HepG2 (cell line): Measurements from ENCODE around the gene DOK4. TPM values are rescaled to one million over a fixed set of nuclear protein-coding genes. Genes with fewer than 3 reads are reported as not detected.

Source experiments
- ASH2L ChIP-seq: fragments of 300-600, 200-600 bp; sonication (generic); IDR thresholded peaks from 2 replicates; pipeline ENCODE4 v1.7.0; 2017; ENCODE audit warnings: low read depth, mild to moderate bottlenecking, moderate library complexity, mixed read lengths, low read length; ENCODE audit not compliant: insufficient read length
- CENPBD1 ChIP-seq: sonication (generic); formaldehyde crosslinking; IDR thresholded peaks from 2 replicates; pipeline ENCODE4 v1.8.0; 2022; ENCODE audit warnings: missing genetic modification reagents, low read depth, mild to moderate bottlenecking, borderline replicate concordance
- ERF ChIP-seq: IDR thresholded peaks from 2 replicates; pipeline ENCODE4 v1.6.1; 2018; ENCODE audit warnings: missing biosample characterization, missing genetic modification reagents
- ETV5 ChIP-seq: IDR thresholded peaks from 2 replicates; pipeline ENCODE4 v1.6.1; 2018; ENCODE audit warnings: missing biosample characterization, missing genetic modification reagents, inconsistent platforms, borderline replicate concordance
- EZH2 ChIP-seq: conservative IDR thresholded peaks from 2 replicates; pipeline ENCODE4 v1.6.1; 2012; ENCODE audit warnings: mild to moderate bottlenecking, low read depth, low read length, moderate library complexity
- FOXJ3 ChIP-seq: sonication (generic); formaldehyde crosslinking; IDR thresholded peaks from 2 replicates; pipeline ENCODE4 v1.4.0; 2020; ENCODE audit warnings: missing genetic modification reagents, mild to moderate bottlenecking, borderline replicate concordance
- KDM2A ChIP-seq: sonication (generic); formaldehyde crosslinking; IDR thresholded peaks from 2 replicates; pipeline ENCODE4 v1.4.0; 2020; ENCODE audit warnings: low read depth, missing genetic modification reagents, borderline replicate concordance
- MLLT10 ChIP-seq: sonication (generic); formaldehyde crosslinking; IDR thresholded peaks from 2 replicates; pipeline ENCODE4 v1.4.0; 2020; ENCODE audit warnings: missing genetic modification reagents
- MTF1 ChIP-seq: sonication (generic); formaldehyde crosslinking; IDR thresholded peaks from 2 replicates; pipeline ENCODE4 v1.5.0; 2020; ENCODE audit warnings: missing genetic modification reagents
- PAWR ChIP-seq: sonication (generic); formaldehyde crosslinking; IDR thresholded peaks from 2 replicates; pipeline ENCODE4 v1.4.0; 2020; ENCODE audit warnings: missing genetic modification reagents, mild to moderate bottlenecking, borderline replicate concordance
- PRDM15 ChIP-seq: sonication (generic); formaldehyde crosslinking; IDR thresholded peaks from 2 replicates; pipeline ENCODE4 v1.4.0; 2020; ENCODE audit warnings: missing genetic modification reagents
- SRSF4 ChIP-seq: fragments of 200-400 bp; formaldehyde crosslinking; IDR thresholded peaks from one replicate; pipeline ENCODE4 v1.6.1; 2018; ENCODE audit warnings: mild to moderate bottlenecking, low read depth, low read length, moderate library complexity; ENCODE audit not compliant: poor library complexity, severe bottlenecking
- TEAD3 ChIP-seq: optimal IDR thresholded peaks from 2 replicates; pipeline ENCODE3; 2016; ENCODE audit warnings: borderline replicate concordance
- ZBTB4 ChIP-seq: sonication (generic); formaldehyde crosslinking; IDR thresholded peaks from 2 replicates; pipeline ENCODE4 v1.4.0; 2020; ENCODE audit warnings: missing genetic modification reagents, mild to moderate bottlenecking, borderline replicate concordance
- ZEB1 ChIP-seq: IDR thresholded peaks from 2 replicates; pipeline ENCODE4 v1.6.1; 2012; ENCODE audit warnings: mild to moderate bottlenecking, low read depth, inconsistent platforms; ENCODE audit not compliant: insufficient replicate concordance
- ZNF207 ChIP-seq: fragments of 450-650 bp; IDR thresholded peaks from 2 replicates; pipeline ENCODE4 v1.6.1; 2016; ENCODE audit warnings: antibody characterized with exemption, borderline replicate concordance
- ZNF230 ChIP-seq: sonication (generic); formaldehyde crosslinking; IDR thresholded peaks from 2 replicates; pipeline ENCODE4 v1.4.0; 2020; ENCODE audit warnings: mild to moderate bottlenecking, missing genetic modification reagents
- ZNF235 ChIP-seq: sonication (generic); formaldehyde crosslinking; IDR thresholded peaks from 2 replicates; pipeline ENCODE4 v1.8.1; 2023; ENCODE audit warnings: mild to moderate bottlenecking, missing genetic modification reagents, borderline replicate concordance
- ZNF281 ChIP-seq: sonication (generic); formaldehyde crosslinking; IDR thresholded peaks from 2 replicates; pipeline ENCODE4 v1.4.0; 2020; ENCODE audit warnings: missing genetic modification reagents, borderline replicate concordance
- polyA plus RNA-seq, 8 experiments: library from polyadenylated mRNA; depleted of rRNA in 3 of 8; stranded (reverse) in 7 of 8; unstranded in 1 of 8; fragments of >200 nt; fragmentation: Illumina TruSeq in 4 of 8; extraction: Trizol in 4 of 8; gene quantifications; 2 replicates each; pipeline versions ENCODE4 v1.2.1 to v1.2.3, GENCODE V29; 2011 to 2016; ENCODE audit warnings: low read depth in 4 of 8, missing spikeins in 1 of 8, mixed read lengths in 1 of 8; ENCODE audit not compliant: insufficient read depth in 1 of 8
- total RNA-seq, 5 experiments: library from RNA; depleted of rRNA; stranded (reverse); fragments of >200 nt; fragmentation: Illumina TruSeq; extraction: Trizol; gene quantifications; 2 replicates each; pipeline ENCODE4 v1.2.3, GENCODE V29; 2016; ENCODE audit warnings: low read depth in 1 of 5

Gene DOK4
- total and polyA plus RNA-seq, 2 of the 13 experiments (the other 11 are each of a cell fraction or from before 2014, with no cell fraction given) = 52.7 to 70.0 TPM

GRCh38 chr16:57482845-57483545, 3.3 kb downstream of the DOK4 start (continued):
- TF ChIP-seq PRDM15 (CRISPR knock-in tag) = no peak
- TF ChIP-seq ASH2L = no peak
- no peak for TF ChIP-seq ZNF207
- TF ChIP-seq ZNF281 (CRISPR knock-in tag) = peak; percentile 20; the same call in 1 of the 2 replicates
- no peak; the same call in 1 of the 2 replicates for TF ChIP-seq ETV5 (CRISPR knock-in tag)
- peak; percentile 82 for TF ChIP-seq ERF (CRISPR knock-in tag)
- no peak for TF ChIP-seq ZBTB4 (CRISPR knock-in tag)
- TF ChIP-seq ZEB1 = peak; percentile 79
- no peak for TF ChIP-seq FOXJ3 (CRISPR knock-in tag)
- TF ChIP-seq EZH2 = no peak
- TF ChIP-seq KDM2A (CRISPR knock-in tag) = peak; percentile 35; the same call in 1 of the 2 replicates
- no peak for TF ChIP-seq CENPBD1 (CRISPR knock-in tag)
- no peak for TF ChIP-seq PAWR
- no peak for TF ChIP-seq SRSF4
- peak; percentile 14 for TF ChIP-seq TEAD3
- no peak; the same call in 1 of the 2 replicates for TF ChIP-seq ZNF230
- no peak for TF ChIP-seq ZNF235 (CRISPR knock-in tag)
- TF ChIP-seq MLLT10 (CRISPR knock-in tag) = no peak
- no peak for TF ChIP-seq MTF1 (CRISPR knock-in tag)
